ENCODE data around the gene NPAS3.

NPAS3 gene

DNA sequence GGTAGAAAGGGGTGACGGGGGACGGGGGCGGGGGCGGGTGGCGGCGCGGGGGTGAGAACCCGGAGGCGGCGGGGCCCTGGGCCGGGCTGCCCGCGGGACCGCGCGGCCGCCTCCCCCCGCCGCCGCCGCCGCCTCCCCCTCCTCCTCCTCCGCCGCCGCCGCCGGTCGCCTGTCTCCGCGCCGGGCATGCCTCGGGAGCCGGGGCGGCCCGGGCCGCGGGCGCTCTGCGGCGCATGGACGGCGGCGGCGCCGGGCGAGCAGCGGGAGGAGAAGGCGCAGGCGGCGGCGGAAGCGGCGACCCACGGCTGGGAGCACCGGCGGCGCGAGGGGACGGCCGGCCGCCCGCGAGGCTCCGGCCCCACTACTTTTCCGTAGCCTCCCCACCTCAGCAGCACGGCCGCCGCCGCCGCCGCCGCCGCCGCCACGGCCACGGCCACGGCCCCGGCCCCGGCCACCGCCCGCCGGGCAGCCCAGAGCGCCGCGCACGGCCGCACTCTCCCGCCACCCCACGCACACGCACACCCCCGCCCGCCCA is at the start of gene NPAS3:
NPAS3 (plus strand) TSS at position 161 of the 535 bp plus-strand sequence.
- DNase-seq (ENCODE audit: low read depth in 2 of 2) = no peak

DNA sequence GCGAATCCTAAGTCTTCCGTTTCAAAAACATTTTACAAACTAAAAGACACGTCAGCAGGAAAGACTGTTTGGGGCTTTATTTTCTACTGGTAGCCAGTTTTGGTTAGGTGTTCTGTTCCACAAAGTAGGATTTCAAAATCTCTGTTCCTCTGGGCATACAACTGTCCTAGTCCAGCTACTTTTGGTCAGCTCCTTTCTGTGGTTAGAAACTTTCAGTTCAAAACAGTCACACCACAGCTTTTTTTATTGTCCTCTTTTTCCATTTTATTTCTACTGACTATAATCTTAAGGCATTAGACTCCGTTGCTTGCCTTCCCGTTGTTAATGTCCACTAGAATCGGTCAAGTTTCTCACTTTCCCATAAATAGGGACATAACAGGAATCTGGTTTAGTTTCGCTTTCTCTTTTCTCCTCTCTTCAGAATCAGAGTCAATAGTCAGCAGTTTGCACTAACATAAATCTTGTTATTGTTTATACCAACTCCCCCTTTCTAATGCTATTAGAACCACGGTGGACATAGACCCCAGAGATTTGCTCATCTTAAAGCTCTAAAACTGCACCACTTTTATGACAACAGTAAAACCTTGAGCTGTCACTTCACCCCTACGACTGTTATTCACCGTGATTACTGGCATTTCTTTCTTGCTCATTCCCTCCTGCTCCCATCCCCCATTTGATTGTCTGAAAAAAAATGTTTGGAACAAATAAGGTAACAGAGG is 41.5 kb upstream of the NPAS3 start:
- DNase-seq (ENCODE audit: low read depth in 2 of 2) = no peak

DNA sequence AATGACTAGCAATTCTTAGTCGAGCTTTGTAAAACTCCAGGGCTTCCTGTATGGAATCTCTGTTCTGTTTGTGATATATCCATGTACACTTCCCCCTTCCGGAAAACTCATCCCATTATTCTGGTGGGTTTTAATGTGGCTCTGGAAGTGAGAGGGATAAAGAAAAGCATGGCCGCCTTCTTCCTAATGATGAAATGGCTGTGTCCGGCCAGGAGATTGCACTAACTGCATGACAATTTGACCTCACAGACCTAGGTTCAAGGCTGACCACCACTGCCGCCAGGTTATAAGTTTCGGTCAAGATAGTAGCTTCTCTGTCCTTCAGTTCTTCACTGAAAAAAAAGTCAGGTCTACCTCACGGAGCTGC is 41.0 kb upstream of the NPAS3 start:
- DNase-seq (ENCODE audit: low read depth in 2 of 2) = no peak

GRCh38 chr14:32898876-32899275 is 39.8 kb upstream of the NPAS3 start:
- no peak for DNase-seq (ENCODE audit: low read depth in 2 of 2)

DNA sequence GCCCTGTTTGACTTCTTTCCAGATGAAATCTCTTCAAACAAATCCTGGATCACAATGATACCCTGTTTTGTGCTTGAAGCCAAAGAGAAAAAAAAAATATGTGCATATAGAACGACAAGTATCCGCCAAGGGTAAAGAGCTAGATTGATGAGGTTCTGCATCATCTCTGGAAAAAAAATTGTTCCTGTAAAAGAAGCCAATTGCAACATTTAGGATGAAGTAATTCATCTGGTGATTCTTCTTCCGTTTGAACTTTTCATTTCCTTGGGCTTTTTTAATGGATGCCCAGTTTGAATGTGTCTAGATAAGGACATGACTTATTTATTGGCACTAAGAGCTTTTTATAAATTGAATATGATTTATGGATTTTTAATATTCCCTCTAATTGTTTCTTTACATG is 38.1 kb upstream of the NPAS3 start:
- DNase-seq (ENCODE audit: low read depth in 2 of 2) = no peak

DNA sequence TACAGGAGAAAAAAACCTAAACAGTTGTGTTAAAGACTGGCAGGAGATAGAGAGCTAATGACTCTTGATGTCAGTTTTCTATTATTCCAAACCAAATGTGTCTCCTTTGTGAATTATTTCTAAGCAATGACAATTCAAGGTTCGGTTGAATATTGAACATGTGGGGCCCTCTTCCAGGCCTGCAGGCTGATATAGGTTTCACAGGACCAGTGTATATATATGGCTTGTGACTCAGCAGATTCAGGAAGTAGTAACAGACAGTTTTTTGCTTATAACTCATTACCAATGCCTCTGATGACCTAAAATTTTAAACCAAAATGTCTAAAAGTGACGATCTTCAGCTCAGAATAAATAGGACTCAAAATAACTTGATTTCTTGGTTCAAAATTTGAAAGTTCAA is 33.7 kb upstream of the NPAS3 start:
- no peak for DNase-seq (ENCODE audit: low read depth in 2 of 2)

GRCh38 chr14:32906672-32907071 is 32.0 kb upstream of the NPAS3 start:
- no peak for DNase-seq (ENCODE audit: low read depth in 2 of 2)

DNA sequence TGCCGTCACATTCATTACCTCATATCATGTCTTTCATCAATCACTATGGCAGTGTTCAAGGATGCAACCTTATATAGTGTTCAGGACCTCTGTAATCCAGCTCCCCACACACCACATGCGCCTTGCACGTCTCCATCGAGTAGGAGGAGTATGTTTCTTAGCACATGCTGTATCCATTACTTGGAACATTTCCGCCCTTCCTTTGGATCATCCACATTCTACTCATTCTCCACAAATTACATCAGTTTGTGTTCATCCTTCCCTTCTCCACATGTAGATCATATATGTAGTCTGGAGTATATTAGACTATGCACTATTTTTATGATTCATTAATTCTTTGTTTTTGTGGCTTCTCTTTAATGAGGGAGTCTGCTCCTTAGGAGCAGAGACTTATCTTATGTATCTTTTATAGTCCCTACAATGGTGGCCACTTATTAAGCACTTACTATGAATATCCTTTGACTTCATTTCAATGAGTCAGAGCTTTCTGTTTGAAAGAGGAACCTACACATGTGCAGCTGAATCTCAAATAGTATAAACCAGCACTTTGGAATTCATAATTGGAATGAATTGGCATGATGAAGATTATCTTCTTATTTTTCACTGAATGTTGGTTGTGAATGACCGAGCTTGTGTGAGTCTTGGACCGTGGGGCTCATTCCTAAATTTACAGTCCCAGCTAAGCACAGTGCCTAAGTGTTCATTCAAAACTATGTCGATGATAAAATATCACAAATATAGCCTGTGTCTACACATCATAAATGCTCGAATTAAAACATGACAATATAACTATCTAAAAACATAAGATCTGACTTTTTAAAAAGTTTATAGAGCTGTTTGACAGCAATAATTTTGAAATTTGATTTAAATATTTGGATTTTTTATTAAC is 30.2 kb upstream of the NPAS3 start:
- DNase-seq (ENCODE audit: low read depth in 2 of 2) = peak; percentile 62 to 66

DNA sequence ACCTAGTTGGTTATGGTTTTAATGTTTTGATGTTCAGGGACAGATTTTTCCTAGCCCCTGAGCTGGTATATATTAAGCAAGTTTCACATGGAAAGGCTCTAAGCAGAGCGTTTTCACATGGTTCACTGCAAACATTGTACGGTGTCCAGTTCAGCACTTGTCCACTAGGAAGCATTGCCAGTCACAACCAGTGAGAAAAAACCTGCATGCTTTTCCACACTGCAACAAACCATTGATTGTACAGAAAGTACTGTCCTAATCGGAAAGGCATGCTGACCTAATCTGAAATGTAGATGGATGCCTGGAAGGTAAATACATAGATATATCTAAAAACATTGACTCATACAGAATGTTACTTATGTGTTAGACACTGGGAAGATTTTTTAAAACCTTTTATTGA is 25.0 kb upstream of the NPAS3 start:
- no peak for DNase-seq (ENCODE audit: low read depth in 2 of 2)

DNA sequence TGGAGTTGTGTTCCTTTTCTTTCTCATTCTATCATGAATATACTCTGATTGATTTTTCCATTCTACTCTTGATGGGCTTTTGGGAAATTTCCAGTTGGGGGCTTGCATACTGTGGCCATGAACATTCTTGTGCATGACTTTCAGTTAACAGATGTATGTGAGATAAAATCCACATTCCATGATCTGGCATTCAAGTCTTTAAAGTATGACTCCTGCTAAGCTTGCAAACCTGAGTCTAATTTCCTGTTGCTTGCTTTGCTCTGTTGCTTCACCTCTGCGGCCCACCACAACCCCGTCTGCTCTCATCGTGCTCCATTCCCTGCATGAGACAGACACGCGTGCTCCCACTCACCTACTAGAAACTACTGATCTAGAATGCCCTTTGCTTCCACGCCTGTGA is 24.3 kb upstream of the NPAS3 start:
- no peak for DNase-seq (ENCODE audit: low read depth in 2 of 2)

DNA sequence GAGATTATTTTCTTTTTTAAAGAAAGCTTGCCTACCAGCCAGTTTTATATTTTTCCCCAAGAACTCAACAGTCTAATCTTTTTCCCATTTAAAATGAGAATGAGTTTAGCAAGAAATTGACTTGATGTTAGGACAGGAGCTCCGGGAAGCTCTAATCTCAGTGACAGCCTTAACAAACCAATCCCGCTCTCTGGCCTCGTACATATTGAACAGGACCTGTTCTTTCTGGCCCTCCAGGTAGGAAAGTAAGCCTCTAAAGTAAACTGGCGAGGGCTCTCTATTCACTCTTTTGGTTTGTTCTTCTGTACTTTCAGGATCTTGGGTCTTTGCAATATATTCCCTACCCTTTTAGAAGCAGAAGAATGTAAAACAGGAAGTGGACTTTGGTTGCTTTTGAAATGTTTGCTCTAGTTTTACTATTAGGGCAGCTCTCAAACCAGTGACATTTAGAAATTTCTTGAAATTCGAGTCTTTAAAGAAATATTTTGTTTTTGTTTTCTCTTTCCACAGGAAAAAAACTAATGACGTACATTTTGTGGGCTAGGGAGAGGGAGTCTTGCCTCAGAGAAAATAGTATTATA is 17.9 kb upstream of the NPAS3 start:
- DNase-seq (ENCODE audit: low read depth in 2 of 2) = no peak

DNA sequence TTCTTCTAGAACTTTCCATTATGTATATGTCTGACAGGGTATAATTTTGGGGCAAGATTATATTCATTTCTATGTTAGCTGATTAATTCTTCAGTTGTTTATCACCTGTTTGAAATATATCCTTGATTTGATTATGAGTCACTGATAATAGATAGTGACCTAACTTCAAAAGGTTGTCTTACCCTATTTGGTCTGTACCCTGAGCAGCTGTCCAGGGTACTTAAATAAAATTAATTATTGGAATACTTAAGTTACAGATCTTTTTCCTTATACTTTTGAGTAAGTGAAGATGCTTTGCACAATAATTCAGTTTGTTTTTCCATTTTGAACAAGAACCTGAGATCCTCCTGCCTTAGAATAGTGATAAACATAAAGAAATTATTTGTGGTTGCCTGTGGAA is 13.2 kb upstream of the NPAS3 start:
- DNase-seq (ENCODE audit: low read depth in 2 of 2) = no peak

- no peak for DNase-seq (ENCODE audit: low read depth in 2 of 2)
These were observed 6.3 kb upstream of the NPAS3 start for GRCh38 chr14:32932302-32932913.

- DNase-seq (ENCODE audit: low read depth in 2 of 2) = no peak
These were observed 5.6 kb upstream of the NPAS3 start for GRCh38 chr14:32932914-32933628.

DNA sequence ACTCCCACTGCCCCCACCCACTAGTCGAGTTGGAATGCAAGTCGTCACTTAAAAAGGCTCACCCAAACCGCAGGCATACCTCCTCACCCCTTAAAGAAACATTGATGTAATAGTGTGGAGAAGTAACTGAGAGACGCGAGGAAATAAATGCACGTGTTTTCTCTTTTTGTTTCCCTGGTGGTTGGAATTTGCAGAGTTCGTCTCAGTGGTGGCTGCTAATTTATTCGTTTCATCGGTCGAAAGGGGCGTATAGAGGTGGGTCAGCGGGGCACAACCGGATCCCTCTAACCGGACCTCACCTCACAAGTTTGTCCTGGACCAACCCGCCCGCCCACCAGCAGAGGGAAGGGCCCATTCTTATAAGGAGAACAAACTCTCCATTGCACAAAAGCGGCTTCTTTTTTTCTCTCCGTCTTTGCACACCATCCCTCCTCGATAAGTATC is 5.0 kb upstream of the NPAS3 start:
- DNase-seq (ENCODE audit: low read depth in 2 of 2) = no peak

DNA sequence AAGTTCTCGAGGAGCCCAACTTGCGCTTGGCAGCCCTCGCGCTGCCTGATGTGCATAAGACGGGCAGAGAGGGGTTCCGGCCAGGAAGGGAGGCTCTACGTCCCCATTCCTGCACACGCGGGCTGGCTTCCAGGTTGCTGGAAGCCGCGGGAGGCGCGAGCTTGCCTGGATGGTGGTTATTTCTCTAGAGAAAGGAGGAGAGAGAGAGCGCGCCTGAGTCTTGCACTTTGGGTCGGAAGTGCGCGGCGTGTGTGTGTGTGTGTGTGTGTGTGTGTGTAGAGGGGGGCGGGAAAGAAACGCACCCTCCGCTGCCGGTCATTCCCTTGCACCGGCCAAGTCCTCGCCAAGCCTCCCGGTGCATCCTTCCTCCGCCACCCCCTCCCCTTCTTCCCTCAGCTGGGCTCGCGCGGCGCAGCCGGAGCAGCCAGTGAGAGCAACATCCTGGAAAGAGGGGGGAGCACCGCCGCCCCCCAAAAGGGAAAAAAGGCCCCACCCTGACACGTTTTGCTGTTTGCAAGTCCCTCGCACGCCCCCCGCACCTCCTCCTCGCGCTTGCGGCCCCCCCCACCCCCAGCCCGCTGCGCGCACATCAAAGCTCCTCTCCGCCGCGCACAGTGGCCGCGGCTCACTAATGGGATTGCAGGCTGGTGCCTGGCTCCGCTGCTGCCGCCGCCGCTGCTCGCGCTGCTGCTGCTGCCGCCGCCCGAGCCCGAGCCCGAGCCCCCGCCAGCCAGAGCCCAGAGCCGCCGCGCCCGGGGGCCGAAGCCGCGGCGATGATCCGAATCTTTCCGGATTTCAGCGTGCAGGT is 4.4 kb upstream of the NPAS3 start:
- no peak for DNase-seq (ENCODE audit: low read depth in 2 of 2)

- DNase-seq (ENCODE audit: low read depth in 2 of 2) = no peak
These were observed 3.6 kb upstream of the NPAS3 start for GRCh38 chr14:32934881-32935633.

- peak; percentile 30 to 33 for DNase-seq (ENCODE audit: low read depth in 2 of 2)
These were observed 781 bp downstream of the NPAS3 start for GRCh38 chr14:32939254-32940065.

GRCh38 chr14:32940066-32940651 is 1.5 kb downstream of the NPAS3 start:
- no peak for DNase-seq (ENCODE audit: low read depth in 2 of 2)

All from fibroblast of skin of left biceps (primary cell).